Measurements from ENCODE around the gene TSHZ3.
A peak's percentile ranks its signal among the peaks of the same experiment; 100 is the strongest.

TSHZ3 gene

GRCh38 chr19:31387717-31388301 is 38.6 kb upstream of the TSHZ3 start:
- POLR2A ChIA-PET (ENCODE audit: low non-redundant PET) = no interaction called here
- CTCF ChIA-PET = no interaction called here
- DNase-seq (ENCODE audit: low spot score) = no peak
- H3K27ac ChIP-seq = no peak overlapping the region
- TF ChIP-seq CTCF (conservative IDR thresholded peaks at IDR 0.05; ENCODE audit: low read depth) = no peak

- ChIA-PET POLR2A (ENCODE audit: low non-redundant PET) (no interaction called here), CTCF (no interaction called here)
- no peak for DNase-seq (ENCODE audit: low spot score)
- TF ChIP-seq CTCF (conservative IDR thresholded peaks at IDR 0.05; ENCODE audit: low read depth) = no peak
- no peak overlapping the region for H3K27ac ChIP-seq
These were observed 37.6 kb upstream of the TSHZ3 start for GRCh38 chr19:31386806-31387205.

- DNase-seq (ENCODE audit: low spot score) = no peak
- ChIA-PET CTCF (no interaction called here), POLR2A (ENCODE audit: low non-redundant PET) (no interaction called here)
- H3K27ac ChIP-seq = no peak overlapping the region
- TF ChIP-seq CTCF (conservative IDR thresholded peaks at IDR 0.05; ENCODE audit: low read depth) = no peak
These were observed 36.5 kb upstream of the TSHZ3 start for GRCh38 chr19:31385744-31386143.

GRCh38 chr19:31383553-31383952 is 34.3 kb upstream of the TSHZ3 start:
- H3K27ac ChIP-seq = no peak overlapping the region
- peak; percentile 23 for DNase-seq (ENCODE audit: low spot score)
- ChIA-PET CTCF (interaction anchor here (0.6 kb wide), 1 partner anchor 673 kb away, joined by 3 read pairs; no protein-coding TSS in a partner anchor), POLR2A (ENCODE audit: low non-redundant PET) (no interaction called here)
- no peak for TF ChIP-seq CTCF (conservative IDR thresholded peaks at IDR 0.05; ENCODE audit: low read depth)

- no peak overlapping the region for H3K27ac ChIP-seq
- TF ChIP-seq CTCF (conservative IDR thresholded peaks at IDR 0.05; ENCODE audit: low read depth) = no peak
- ChIA-PET POLR2A (ENCODE audit: low non-redundant PET) (no interaction called here), CTCF (no interaction called here)
- DNase-seq (ENCODE audit: low spot score) = no peak
These were observed 31.6 kb upstream of the TSHZ3 start for GRCh38 chr19:31380854-31381253.

GRCh38 chr19:31378404-31378803 is 29.2 kb upstream of the TSHZ3 start:
- ChIA-PET POLR2A (ENCODE audit: low non-redundant PET) (no interaction called here), CTCF (no interaction called here)
- no peak for TF ChIP-seq CTCF (conservative IDR thresholded peaks at IDR 0.05; ENCODE audit: low read depth)
- H3K27ac ChIP-seq = no peak overlapping the region
- DNase-seq (ENCODE audit: low spot score) = peak; percentile 25

GRCh38 chr19:31377736-31378135 is 28.5 kb upstream of the TSHZ3 start:
- H3K27ac ChIP-seq = no peak overlapping the region
- DNase-seq (ENCODE audit: low spot score) = no peak
- ChIA-PET POLR2A (ENCODE audit: low non-redundant PET) (no interaction called here), CTCF (no interaction called here)
- no peak for TF ChIP-seq CTCF (conservative IDR thresholded peaks at IDR 0.05; ENCODE audit: low read depth)
